ENCODE data around the gene NR5A2. TPM values are rescaled to one million over a fixed set of nuclear protein-coding genes. Genes with fewer than 3 reads are reported as not detected.
A peak's percentile ranks its signal among the peaks of the same experiment; 100 is the strongest.

The NR5A2 gene
- total RNA-seq, 1 donor from 2014 or later, result 12.7 TPM

DNA sequence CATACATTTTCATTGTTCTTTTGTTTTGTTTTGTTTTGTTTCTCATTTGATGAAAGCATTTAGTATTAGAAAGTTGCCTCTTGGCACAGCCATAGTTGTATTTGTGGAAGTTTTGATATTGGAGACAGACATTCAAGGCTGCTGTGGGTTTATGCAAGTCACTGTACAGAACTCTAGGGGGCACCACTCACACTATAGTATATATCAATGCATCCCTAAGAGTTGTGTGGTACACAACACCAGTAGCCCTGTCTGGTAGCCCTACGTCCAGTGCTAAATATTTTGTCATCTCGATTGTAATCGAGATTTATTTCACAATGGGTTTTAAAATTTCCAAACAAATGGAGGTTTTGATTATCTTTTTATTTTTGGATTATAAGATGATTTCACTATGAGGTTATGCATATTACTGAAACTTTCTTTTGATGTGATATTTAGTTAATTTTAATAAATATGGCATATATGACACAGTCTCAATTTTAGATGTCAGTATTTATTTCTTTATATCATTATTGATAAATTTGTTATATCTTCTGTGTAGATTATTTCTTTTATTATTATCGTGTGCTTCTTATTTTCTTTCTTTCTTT is 112.2 kb downstream of the NR5A2 start:
- no peaks in the 10 kb centered on the region for H3K36me3 ChIP-seq
- no peaks in the 10 kb centered on the region for H3K27me3 ChIP-seq
- intact Hi-C loops (cut with DNase I), result no loop called here
- no peak overlapping the region for H3K27ac ChIP-seq
- H3K9me3 ChIP-seq, result no peaks in the 10 kb centered on the region
- DNase-seq (ENCODE audit: low spot score in 2 of 2), result no peak
- no peaks in the 10 kb centered on the region for H3K4me1 ChIP-seq
- TF ChIP-seq, protein P1, sequence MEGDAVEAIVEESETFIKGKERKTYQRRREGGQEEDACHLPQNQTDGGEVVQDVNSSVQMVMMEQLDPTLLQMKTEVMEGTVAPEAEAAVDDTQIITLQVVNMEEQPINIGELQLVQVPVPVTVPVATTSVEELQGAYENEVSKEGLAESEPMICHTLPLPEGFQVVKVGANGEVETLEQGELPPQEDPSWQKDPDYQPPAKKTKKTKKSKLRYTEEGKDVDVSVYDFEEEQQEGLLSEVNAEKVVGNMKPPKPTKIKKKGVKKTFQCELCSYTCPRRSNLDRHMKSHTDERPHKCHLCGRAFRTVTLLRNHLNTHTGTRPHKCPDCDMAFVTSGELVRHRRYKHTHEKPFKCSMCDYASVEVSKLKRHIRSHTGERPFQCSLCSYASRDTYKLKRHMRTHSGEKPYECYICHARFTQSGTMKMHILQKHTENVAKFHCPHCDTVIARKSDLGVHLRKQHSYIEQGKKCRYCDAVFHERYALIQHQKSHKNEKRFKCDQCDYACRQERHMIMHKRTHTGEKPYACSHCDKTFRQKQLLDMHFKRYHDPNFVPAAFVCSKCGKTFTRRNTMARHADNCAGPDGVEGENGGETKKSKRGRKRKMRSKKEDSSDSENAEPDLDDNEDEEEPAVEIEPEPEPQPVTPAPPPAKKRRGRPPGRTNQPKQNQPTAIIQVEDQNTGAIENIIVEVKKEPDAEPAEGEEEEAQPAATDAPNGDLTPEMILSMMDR (IDR thresholded peaks at IDR 0.05), result peak in 1 of 3 experiments; percentile 23
- H3K4me3 ChIP-seq, result no peak overlapping the region

DNA sequence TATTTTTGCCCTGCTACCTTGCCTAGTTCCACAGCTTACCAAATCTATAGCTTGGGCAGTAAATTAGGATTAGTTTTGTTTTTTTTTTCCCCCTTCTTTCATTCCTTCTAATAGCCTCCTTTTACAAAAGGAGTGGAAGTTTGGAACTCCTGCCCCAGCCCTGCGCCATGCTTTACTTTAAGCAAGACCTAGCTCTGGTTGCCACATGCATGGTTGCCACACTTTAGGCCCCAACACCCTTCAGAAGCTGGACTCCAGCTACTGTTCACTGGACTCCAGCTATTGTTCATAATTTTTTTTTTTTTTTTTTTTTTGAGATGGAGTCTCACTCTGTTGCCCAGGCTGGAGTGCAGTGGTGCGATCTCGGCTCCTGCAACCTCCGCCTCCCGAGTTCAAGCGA is 115.8 kb downstream of the NR5A2 start:
- H3K27ac ChIP-seq, result no peak overlapping the region
- intact Hi-C loops (cut with DNase I), result no loop called here
- no peaks in the 10 kb centered on the region for H3K9me3 ChIP-seq
- H3K4me1 ChIP-seq, result no peaks in the 10 kb centered on the region
- H3K36me3 ChIP-seq, result no peaks in the 10 kb centered on the region
- TF ChIP-seq, protein P1 (IDR thresholded peaks at IDR 0.05), result no peak
- DNase-seq (ENCODE audit: low spot score in 2 of 2), result no peak
- H3K4me3 ChIP-seq, result no peak overlapping the region
- H3K27me3 ChIP-seq, result no peaks in the 10 kb centered on the region

DNA sequence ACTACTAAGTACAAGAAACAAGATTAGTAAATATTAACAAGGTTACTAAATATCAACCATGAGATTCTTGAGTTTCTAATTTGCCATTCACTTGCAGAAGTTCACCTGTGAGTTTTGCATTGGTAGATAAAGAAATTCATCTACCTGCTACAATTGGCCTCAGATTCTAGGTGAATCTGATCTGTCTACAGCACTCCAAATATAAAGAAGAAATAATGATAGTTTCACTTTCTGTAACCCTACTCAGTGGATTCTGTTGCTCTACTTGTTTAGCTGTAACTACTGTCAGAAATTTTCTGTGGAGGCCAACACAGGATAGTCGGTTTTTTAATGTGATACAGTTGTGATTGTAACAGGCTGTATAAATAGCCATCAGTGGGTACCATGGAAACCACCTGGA is 118.6 kb downstream of the NR5A2 start:
- TF ChIP-seq, protein P1 (IDR thresholded peaks at IDR 0.05), result no peak
- Histone ChIP-seq H3K9me3 (no peaks in the 10 kb centered on the region), H3K36me3 (no peaks in the 10 kb centered on the region), H3K4me1 (no peaks in the 10 kb centered on the region), H3K27ac (no peak overlapping the region), H3K27me3 (no peaks in the 10 kb centered on the region), H3K4me3 (no peak overlapping the region)
- intact Hi-C loops (cut with DNase I), result no loop called here
- no peak for DNase-seq (ENCODE audit: low spot score in 2 of 2)

DNA sequence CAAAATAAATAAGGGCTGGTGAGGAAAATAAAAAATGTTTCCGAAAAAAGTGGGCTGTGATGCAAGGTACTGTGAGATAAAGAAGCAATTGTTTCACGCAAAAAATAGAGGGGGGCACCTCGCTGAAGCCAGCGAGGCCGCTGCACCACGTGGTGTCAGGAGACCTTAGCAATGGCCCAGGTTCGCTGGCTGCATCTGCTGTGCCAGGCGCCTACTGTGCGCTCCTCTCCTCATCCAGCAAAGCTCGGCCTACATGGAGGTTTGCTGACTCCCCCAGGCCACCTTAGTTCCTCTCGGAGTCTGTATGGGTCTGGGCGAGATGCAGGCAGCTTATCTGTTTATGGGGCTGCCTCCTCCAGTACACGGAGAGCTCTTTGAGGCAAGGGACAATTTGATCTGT is 119.6 kb downstream of the NR5A2 start:
- TF ChIP-seq, protein P1 (IDR thresholded peaks at IDR 0.05), result no peak
- Histone ChIP-seq H3K27ac (no peak overlapping the region), H3K4me3 (no peak overlapping the region), H3K9me3 (no peaks in the 10 kb centered on the region), H3K36me3 (no peaks in the 10 kb centered on the region), H3K27me3 (no peaks in the 10 kb centered on the region), H3K4me1 (no peaks in the 10 kb centered on the region)
- intact Hi-C loops (cut with DNase I), result no loop called here
- DNase-seq (ENCODE audit: low spot score in 2 of 2), result no peak

DNA sequence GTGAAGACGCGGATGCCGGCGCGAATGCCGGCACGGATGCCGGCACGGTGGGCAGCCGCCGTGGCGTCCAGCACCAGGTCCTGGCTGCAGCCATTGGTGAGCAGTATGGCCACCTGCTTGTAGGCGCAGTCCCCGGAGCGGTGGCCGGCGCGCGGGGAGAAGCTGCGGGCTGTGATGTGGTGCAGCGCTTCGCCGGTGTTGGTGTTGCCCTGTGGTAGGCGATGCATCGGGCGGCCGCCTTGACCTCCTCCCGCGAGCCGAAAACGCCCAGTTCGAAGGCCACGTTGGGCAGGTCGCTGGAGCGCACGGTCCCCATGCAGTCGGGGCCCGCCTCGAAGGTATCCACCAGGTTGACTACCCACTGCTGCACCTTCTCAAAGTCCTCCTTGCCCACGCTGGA is 120.2 kb downstream of the NR5A2 start:
- Histone ChIP-seq H3K27ac (no peak overlapping the region), H3K27me3 (no peaks in the 10 kb centered on the region), H3K36me3 (no peaks in the 10 kb centered on the region), H3K4me3 (no peak overlapping the region), H3K4me1 (no peaks in the 10 kb centered on the region), H3K9me3 (no peaks in the 10 kb centered on the region)
- DNase-seq (ENCODE audit: low spot score in 2 of 2), result no peak
- TF ChIP-seq, protein P1 (IDR thresholded peaks at IDR 0.05), result no peak
- intact Hi-C loops (cut with DNase I), result no loop called here

DNA sequence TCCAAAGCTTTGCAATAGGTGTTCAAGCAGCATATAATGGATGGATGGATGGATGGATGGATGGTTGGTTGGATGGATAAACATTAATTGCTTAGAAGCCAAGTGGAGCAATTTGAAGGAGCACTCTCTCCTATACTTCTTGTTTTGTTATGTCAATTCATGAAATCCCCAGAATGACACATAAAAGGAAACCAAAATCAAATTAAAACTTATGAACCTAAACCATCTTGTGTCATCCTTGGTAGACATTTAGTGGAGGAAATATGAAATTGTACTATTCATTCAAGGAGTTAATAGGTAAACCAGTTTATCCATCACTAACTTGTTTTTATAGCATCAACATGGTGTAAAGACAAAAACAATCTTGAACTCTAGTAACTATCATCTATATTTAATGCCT is 122.5 kb downstream of the NR5A2 start:
- no peaks in the 10 kb centered on the region for H3K4me1 ChIP-seq
- intact Hi-C loops (cut with DNase I), result no loop called here
- H3K9me3 ChIP-seq, result no peaks in the 10 kb centered on the region
- no peak overlapping the region for H3K27ac ChIP-seq
- no peak overlapping the region for H3K4me3 ChIP-seq
- no peak for DNase-seq (ENCODE audit: low spot score in 2 of 2)
- TF ChIP-seq, protein P1 (IDR thresholded peaks at IDR 0.05), result no peak
- H3K27me3 ChIP-seq, result no peaks in the 10 kb centered on the region
- H3K36me3 ChIP-seq, result no peaks in the 10 kb centered on the region

All from ascending aorta (tissue), 2 donors.